Hematopoietic multipotent progenitor cell treated with erythropoietin and hydrocortisone succinate and interleukin-3 and kit ligand, for 8 days (in vitro differentiated cells): ENCODE results near the gene KCNK7.

ENCODE experiments used
- DNase-seq: peaks from one replicate; pipeline ENCODE4 v3.0.0-alpha.2; 2015

KCNK7 gene

DNA sequence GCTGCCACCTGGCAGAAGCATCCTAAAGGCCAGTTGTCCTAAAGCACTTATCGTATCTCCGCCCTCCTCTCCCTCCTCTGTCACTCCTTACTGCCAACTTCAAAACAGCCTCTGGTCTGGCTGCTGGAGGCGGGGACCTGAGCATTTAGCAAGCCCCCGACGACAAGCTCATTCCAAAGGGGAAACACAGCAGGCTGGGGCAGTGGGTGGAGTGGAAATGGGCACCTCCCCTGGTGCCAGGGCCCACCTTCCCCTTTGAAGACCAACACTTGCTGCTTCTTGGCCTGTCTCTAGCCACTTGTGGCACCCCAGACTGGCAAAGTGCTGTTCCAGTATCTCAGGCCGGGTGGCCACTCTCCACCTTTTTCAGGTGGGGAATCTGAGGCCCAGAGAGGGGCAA, 14.8 kb upstream of the KCNK7 start:
- no peak for DNase-seq

DNA sequence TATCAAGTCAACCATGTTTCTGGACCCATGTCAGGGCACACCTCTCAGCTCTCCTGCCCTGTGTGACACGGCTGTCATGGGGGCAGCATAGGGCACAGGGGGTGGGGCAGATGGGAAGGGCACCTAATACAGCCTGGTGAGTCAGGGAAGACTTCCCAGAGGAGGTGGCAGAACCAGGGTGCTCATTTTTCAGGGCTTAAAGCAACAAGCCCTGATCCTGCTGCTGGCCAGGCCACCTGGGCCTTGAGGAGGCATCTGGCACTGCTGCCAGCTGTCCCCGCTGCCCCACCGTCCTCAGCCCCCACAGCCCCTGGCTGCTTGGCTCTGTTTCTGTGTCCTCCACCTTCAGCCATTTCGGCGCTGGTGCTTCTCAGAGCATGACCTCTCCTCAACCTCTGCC, 14.1 kb upstream of the KCNK7 start:
- DNase-seq: no peak

DNA sequence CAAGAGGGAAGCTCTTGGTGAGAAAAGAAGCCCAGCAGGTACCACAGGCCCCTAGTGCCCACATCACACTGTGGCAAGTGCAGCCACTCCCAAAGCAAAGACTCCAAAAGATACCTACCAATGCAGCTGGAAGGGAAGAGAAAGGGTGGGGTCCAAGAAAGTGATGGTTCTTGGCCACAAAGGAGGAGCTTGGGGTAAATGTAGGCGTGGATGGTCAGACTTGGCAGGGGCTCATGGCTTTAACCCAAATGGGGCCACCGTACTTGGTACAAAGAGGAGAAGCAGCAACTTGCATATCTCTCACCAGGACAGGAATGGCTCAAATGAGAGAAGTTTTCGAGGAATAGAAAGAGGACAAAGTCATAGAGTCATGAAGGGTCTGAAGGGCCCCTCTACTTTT, 13.6 kb upstream of the KCNK7 start:
- DNase-seq: peak; percentile 86

DNA sequence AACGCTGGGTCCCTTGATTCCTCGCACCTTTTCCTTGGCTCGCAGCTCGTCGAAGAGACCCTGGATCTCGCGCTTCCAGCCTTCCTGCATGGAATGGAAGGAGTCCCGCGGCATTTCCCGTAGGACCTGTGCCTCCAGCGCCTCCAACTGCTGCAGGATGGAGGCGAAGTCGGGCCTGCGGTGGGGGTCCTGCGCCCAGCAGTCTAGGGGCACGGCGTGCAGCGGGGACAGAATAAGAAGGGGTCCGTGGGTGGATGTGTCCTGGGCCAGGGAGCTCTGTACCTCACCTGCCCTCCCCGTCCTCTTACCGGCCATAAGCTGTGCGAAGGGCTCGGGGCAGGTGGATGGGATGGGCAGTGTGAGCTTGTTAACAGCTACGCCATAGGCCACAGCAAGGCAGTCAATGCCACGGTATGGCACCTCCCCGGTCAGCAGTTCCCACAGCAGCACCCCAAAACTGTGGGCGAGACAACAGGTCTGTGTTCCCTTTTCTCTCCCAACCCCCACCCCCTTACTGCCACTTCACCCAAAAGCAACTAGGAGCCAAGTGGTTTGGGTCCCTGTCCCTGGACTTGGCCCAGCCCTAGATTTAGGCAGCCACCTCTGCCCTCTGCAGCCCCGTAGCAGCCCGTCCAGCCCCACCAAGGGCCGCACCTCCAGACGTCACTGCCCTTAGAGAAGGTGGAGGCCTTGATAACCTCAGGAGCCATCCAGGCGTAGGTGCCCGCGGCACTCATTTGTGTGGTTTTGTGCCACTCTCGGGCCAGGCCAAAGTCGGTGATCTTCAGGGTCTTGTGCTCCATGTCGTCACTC, 12.2 kb upstream of the KCNK7 start:
- no peak for DNase-seq

- peak; percentile 38 for DNase-seq
Observed at GRCh38 chr11:65606876-65607613, 11.4 kb upstream of the KCNK7 start.

- no peak for DNase-seq
Observed at GRCh38 chr11:65604258-65604657, 8.7 kb upstream of the KCNK7 start.

DNA sequence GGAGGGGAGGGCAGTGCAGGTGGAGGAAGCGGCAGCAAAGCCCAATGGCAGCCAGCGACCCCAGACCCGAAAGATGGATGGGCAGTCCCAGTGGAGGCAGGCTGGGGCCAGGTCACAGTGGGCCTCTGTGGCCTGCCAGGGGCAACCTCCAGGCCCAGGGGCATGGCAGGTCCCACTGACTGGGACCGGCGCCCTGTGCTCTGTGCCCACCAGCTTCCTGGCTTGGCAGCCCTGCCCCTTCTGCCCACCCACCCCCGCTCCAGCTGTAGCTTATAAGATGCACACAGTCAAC, 4.3 kb upstream of the KCNK7 start:
- DNase-seq: no peak

- DNase-seq: no peak
Observed at GRCh38 chr11:65599216-65599954, 3.8 kb upstream of the KCNK7 start.

- DNase-seq: no peak
Observed at GRCh38 chr11:65598258-65598699, 2.7 kb upstream of the KCNK7 start.

- DNase-seq: no peak
Observed at GRCh38 chr11:65596520-65596919, 920 bp upstream of the KCNK7 start.

GRCh38 chr11:65595131-65595530, 469 bp downstream of the KCNK7 start:
- DNase-seq: peak; percentile 77

DNA sequence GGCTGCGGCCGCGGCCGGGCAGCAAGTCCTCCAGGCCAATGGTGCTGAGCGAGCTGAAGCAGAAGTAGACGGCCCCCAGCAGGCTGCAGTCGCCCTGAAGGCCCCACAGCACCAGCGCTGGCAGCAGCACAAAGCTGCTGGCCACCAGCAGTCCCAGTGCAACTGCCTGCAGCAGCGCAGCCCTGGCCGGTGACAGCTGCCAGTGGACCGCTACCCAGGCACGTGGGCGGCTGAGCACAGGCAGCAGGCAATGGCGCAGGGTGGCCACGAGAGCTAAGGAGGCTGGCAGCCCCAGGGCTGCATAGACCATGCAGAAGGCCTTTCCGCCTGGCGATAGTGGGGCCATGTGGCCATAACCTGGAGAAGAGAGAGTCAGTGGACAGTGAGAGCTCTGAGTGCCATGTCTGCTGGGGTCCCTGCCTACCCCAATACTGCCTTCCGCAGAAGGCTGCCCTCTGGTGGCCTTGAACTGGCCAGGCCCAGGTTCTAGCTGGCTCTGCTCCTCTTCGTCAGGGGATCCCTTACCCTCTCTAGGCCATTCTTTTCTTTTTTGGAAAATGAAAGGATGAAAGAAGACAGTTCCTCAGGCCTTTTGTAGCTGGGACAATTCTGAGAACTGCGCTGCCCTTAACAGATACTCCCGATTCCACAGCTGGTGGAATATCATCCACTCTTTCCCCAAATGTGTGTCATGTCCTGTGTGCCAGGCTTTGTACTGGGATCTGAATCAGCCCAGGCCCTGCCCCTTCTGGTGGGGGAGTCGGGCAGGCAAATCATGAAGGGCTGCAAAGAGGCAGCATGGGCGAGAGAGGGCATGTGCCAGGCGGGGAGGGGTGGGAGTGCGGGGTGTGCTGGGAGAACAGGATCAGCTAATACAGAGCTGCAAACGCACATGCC, 1.8 kb downstream of the KCNK7 start:
- DNase-seq: peak; percentile 56

DNA sequence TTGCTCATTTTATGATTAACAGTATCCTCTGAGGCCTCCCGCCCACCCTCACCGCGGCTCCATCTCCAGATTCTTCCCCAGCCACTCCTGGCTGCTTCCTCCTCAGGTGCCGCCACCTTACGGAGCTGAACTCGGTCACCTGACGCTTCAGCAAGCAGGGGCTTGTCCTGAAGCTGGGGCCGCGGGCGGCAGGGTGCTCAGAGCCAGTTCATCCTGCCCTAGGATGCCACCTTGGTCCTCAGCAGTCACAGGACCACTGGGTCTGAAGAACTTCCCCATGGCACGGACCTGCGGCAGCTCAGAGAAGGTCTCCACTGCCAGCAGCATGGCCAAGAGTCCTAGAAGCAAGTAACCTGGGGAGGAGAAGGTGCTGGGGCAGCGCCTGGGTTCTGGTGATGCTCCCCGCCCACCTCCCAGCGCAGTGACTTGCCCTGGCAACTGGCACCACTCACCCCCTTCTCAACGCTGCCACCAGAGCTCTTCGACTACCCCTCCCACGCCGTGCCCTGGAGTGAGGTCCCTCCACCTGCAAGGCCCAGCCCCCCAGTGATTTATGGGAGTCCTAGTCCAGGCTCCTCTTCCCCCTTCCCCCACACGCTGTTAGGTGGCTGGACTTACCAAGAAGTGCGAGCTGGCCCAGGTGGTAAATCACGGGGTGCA, 2.6 kb downstream of the KCNK7 start:
- no peak for DNase-seq

- DNase-seq: no peak
Observed at GRCh38 chr11:65591939-65592857, 3.4 kb downstream of the KCNK7 start.

GRCh38 chr11:65590240-65590738, 5.3 kb downstream of the KCNK7 start:
- no peak for DNase-seq

GRCh38 chr11:65589444-65590239, 6.0 kb downstream of the KCNK7 start:
- peak; percentile 86 for DNase-seq

DNA sequence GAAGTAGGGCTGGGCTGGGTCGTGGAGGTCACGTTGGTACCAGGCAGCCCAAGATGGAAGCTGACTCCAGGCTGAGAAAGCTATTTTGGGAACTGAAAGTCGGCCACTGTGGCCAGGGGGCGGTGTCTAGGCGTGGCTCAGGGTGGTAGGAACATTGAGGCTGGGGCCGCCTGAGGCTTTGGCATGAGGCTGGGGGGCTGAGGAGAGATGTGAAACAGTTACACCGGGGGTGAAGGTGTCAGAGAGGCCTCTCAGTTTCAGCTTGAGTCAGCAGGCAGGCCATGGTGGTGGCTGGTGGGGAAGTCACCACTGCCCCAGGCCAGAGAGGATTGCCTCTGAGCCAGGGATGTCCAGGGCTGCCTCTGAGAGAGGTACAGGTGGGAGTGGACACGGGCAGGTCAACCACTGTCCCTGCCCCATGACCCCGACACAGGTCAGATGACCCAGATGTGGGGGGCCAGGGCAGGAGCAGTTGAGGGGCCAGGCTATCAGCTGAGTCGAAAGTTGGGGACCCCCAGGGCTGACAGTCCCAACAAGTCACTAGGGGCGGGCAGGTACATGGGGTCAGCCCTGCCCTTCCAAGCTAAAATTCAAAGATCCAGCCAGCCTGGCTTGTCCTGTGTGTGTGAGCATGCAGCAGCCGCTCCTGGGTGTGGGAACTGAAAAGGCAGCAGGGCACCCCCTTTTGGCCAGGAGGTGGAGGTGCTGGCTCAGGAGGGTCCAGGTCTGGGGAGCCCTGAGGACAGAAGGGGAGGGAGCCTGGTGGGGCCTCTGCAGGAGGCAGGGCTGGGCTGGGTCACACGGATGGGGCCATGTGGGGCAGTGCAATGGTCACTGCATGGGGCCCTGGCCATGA, 7.2 kb downstream of the KCNK7 start:
- peak; percentile 83 for DNase-seq

DNA sequence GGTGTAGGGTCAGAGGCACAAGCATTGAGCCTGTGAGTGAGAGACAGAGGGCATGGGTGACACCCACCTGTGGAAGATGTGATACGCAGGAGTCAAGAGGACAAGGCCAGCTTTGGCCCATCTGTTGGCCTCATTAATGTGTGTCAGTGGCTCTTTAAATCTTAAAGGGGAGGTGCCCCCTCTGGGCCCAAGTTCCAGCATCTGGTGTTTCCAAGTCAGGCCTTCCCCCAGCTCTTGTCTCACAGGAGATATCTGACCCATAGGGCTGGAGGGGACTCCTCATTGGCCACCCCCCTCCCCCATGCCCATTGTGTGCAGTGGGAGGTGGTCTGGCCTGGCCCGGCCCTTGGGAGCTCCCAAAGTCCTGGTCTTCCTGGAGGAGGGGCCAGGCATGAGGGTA, 8.9 kb downstream of the KCNK7 start:
- no peak for DNase-seq

DNA sequence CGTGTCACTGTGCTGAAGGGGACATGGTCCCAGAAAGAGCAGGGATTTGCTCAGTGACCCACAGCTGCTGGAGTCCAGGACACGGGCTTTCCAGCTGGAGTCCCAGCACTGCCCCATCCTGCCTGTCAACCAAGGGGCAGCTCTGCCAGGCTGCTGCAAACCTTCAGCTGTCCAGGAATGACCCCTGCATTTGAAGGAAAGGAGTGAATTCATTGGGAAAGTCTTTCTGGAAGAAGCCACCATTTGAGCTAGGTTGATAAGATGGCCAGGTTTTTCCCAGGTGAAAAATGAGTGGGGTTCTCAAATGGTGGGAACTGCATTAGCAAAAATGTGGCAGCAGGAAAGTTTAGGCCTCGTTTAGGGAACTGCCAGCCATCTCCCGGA, 9.4 kb downstream of the KCNK7 start:
- DNase-seq: no peak
